ENCODE measurements around the gene CCDC27. TPM values are rescaled to one million over a fixed set of nuclear protein-coding genes. Genes with fewer than 3 reads are reported as not detected.
"Not testable (repeated sequence)": the region's sequence is repeated elsewhere in the genome, so short reads cannot be mapped to it uniquely, and the experiment has no call there.

Gene CCDC27
- total RNA-seq, 1 donor from 2014 or later: not detected

GRCh38 chr1:3738943-3739342 lies 13.3 kb upstream of the CCDC27 start:
- ATAC-seq: no peak

- no peak for ATAC-seq
Observed at GRCh38 chr1:3740042-3740441, 12.2 kb upstream of the CCDC27 start.

GRCh38 chr1:3740752-3741151 lies 11.5 kb upstream of the CCDC27 start:
- no peak for ATAC-seq

- no peak for ATAC-seq
Observed at GRCh38 chr1:3741566-3742438, 10.4 kb upstream of the CCDC27 start.

GRCh38 chr1:3742439-3743298 lies 9.6 kb upstream of the CCDC27 start:
- no peak for ATAC-seq

- ATAC-seq: no peak
Observed at GRCh38 chr1:3743421-3743820, 8.8 kb upstream of the CCDC27 start.

- ATAC-seq: no peak
Observed at GRCh38 chr1:3743826-3744225, 8.4 kb upstream of the CCDC27 start.

GRCh38 chr1:3744646-3745045 lies 7.6 kb upstream of the CCDC27 start:
- ATAC-seq: no peak

GRCh38 chr1:3745071-3745470 lies 7.2 kb upstream of the CCDC27 start:
- ATAC-seq: no peak

- ATAC-seq: no peak
Observed at GRCh38 chr1:3745590-3746381, 6.5 kb upstream of the CCDC27 start.

- ATAC-seq: peak; percentile 6
Observed at GRCh38 chr1:3746389-3746829, 5.8 kb upstream of the CCDC27 start.

GRCh38 chr1:3746830-3747521 lies 5.3 kb upstream of the CCDC27 start:
- ATAC-seq: peak; percentile 90

- ATAC-seq: no peak
Observed at GRCh38 chr1:3747522-3747848, 4.8 kb upstream of the CCDC27 start.

- ATAC-seq: no peak
Observed at GRCh38 chr1:3747903-3748302, 4.3 kb upstream of the CCDC27 start.

GRCh38 chr1:3748316-3748900 lies 3.8 kb upstream of the CCDC27 start:
- ATAC-seq: not testable (repeated sequence)

- ATAC-seq: no peak
Observed at GRCh38 chr1:3749512-3749911, 2.7 kb upstream of the CCDC27 start.

- no peak for ATAC-seq
Observed at GRCh38 chr1:3750741-3751140, 1.5 kb upstream of the CCDC27 start.

GRCh38 chr1:3753656-3754454 lies 1.6 kb downstream of the CCDC27 start:
- no peak for ATAC-seq

- no peak for ATAC-seq
Observed at GRCh38 chr1:3756394-3756793, 4.1 kb downstream of the CCDC27 start.

GRCh38 chr1:3759164-3759563 lies 6.9 kb downstream of the CCDC27 start:
- no peak for ATAC-seq

GRCh38 chr1:3759796-3760195 lies 7.5 kb downstream of the CCDC27 start:
- no peak for ATAC-seq
